GM21737 (cell line): ENCODE results near the gene TSTD2.

ENCODE experiments used
- ATAC-seq: cut with Tn5 transposase; IDR thresholded peaks from one replicate; pipeline ENCODE4 v1.9.1; 2021; ENCODE audit warnings: mild to moderate bottlenecking, moderate library complexity; ENCODE audit not compliant: unreplicated experiment

Gene TSTD2

GRCh38 chr9:97565262-97565661 lies 67.9 kb downstream of the TSTD2 start:
- no peak for ATAC-seq

GRCh38 chr9:97564291-97565175 lies 68.6 kb downstream of the TSTD2 start:
- ATAC-seq: no peak

GRCh38 chr9:97563458-97564135 lies 69.6 kb downstream of the TSTD2 start:
- ATAC-seq: no peak

- no peak for ATAC-seq
Measured at GRCh38 chr9:97562542-97562941, 70.6 kb downstream of the TSTD2 start.

GRCh38 chr9:97561501-97561900 lies 71.7 kb downstream of the TSTD2 start:
- ATAC-seq: no peak

GRCh38 chr9:97560851-97561250 lies 72.3 kb downstream of the TSTD2 start:
- no peak for ATAC-seq

GRCh38 chr9:97560154-97560553 lies 73.0 kb downstream of the TSTD2 start:
- no peak for ATAC-seq

GRCh38 chr9:97559111-97559514 lies 74.1 kb downstream of the TSTD2 start:
- no peak for ATAC-seq

GRCh38 chr9:97558701-97559101 lies 74.5 kb downstream of the TSTD2 start:
- no peak for ATAC-seq

- no peak for ATAC-seq
Measured at GRCh38 chr9:97557606-97558095, 75.5 kb downstream of the TSTD2 start.

GRCh38 chr9:97556721-97557605 lies 76.2 kb downstream of the TSTD2 start:
- no peak for ATAC-seq

- ATAC-seq: no peak
Measured at GRCh38 chr9:97556036-97556720, 77.0 kb downstream of the TSTD2 start.

- ATAC-seq: no peak
Measured at GRCh38 chr9:97555164-97555563, 78.0 kb downstream of the TSTD2 start.

- no peak for ATAC-seq
Measured at GRCh38 chr9:97554566-97555075, 78.5 kb downstream of the TSTD2 start.

- ATAC-seq: no peak
Measured at GRCh38 chr9:97553841-97554240, 79.3 kb downstream of the TSTD2 start.

- no peak for ATAC-seq
Measured at GRCh38 chr9:97553141-97553540, 80.0 kb downstream of the TSTD2 start.

- ATAC-seq: no peak
Measured at GRCh38 chr9:97551308-97551707, 81.9 kb downstream of the TSTD2 start.

- no peak for ATAC-seq
Measured at GRCh38 chr9:97550386-97550785, 82.8 kb downstream of the TSTD2 start.
